ENCODE data around the gene BAG3.
A peak's percentile ranks its signal among the peaks of the same experiment; 100 is the strongest.
"Not testable (repeated sequence)": the region's sequence is repeated elsewhere in the genome, so short reads cannot be mapped to it uniquely, and the experiment has no call there.

Gene BAG3

GRCh38 chr10:119693262-119693957, 42.2 kb downstream of the BAG3 start:
- DNase-seq (ENCODE audit: low read depth in 2 of 2), result no peak

GRCh38 chr10:119694608-119695007, 43.4 kb downstream of the BAG3 start:
- DNase-seq (ENCODE audit: low read depth in 2 of 2), result no peak

- DNase-seq (ENCODE audit: low read depth in 2 of 2), result no peak
Observed at GRCh38 chr10:119700321-119700954, 49.3 kb downstream of the BAG3 start.

GRCh38 chr10:119701861-119702260, 50.7 kb downstream of the BAG3 start:
- no peak for DNase-seq (ENCODE audit: low read depth in 2 of 2)

- no peak for DNase-seq (ENCODE audit: low read depth in 2 of 2)
Observed at GRCh38 chr10:119702583-119702982, 51.4 kb downstream of the BAG3 start.

GRCh38 chr10:119703903-119704508, 52.8 kb downstream of the BAG3 start:
- no peak for DNase-seq (ENCODE audit: low read depth in 2 of 2)

GRCh38 chr10:119705434-119705831, 54.3 kb downstream of the BAG3 start:
- DNase-seq (ENCODE audit: low read depth in 2 of 2), result no peak

GRCh38 chr10:119706521-119707278, 55.5 kb downstream of the BAG3 start:
- DNase-seq (ENCODE audit: low read depth in 2 of 2), result no peak

GRCh38 chr10:119707331-119707730, 56.2 kb downstream of the BAG3 start:
- not testable (repeated sequence) for DNase-seq (ENCODE audit: low read depth in 2 of 2)

- not testable (repeated sequence) for DNase-seq (ENCODE audit: low read depth in 2 of 2)
Observed at GRCh38 chr10:119710935-119711334, 59.8 kb downstream of the BAG3 start.

- DNase-seq (ENCODE audit: low read depth in 2 of 2), result no peak
Observed at GRCh38 chr10:119713744-119714483, 62.7 kb downstream of the BAG3 start.

GRCh38 chr10:119714484-119714816, 63.3 kb downstream of the BAG3 start:
- DNase-seq (ENCODE audit: low read depth in 2 of 2), result no peak

- DNase-seq (ENCODE audit: low read depth in 2 of 2), result no peak
Observed at GRCh38 chr10:119715628-119716505, 64.7 kb downstream of the BAG3 start.

GRCh38 chr10:119723161-119723560, 72.0 kb downstream of the BAG3 start:
- DNase-seq (ENCODE audit: low read depth in 2 of 2), result no peak

GRCh38 chr10:119723624-119724023, 72.4 kb downstream of the BAG3 start:
- no peak for DNase-seq (ENCODE audit: low read depth in 2 of 2)

GRCh38 chr10:119724593-119725516, 73.7 kb downstream of the BAG3 start:
- no peak for DNase-seq (ENCODE audit: low read depth in 2 of 2)

- no peak for DNase-seq (ENCODE audit: low read depth in 2 of 2)
Observed at GRCh38 chr10:119725517-119725827, 74.3 kb downstream of the BAG3 start.

GRCh38 chr10:119725828-119726675, 74.9 kb downstream of the BAG3 start, which contains the start of gene INPP5F:
INPP5F (plus strand) TSS chr10:119726050; CDS start chr10:119726263, 213 bp downstream.
- peak; percentile 98 to 99 for DNase-seq (ENCODE audit: low read depth in 2 of 2)

Measured in stimulated activated CD8-positive, alpha-beta memory T cell treated with anti-CD3 and anti-CD28 coated beads, Interleukin-15, amount 100 ng/mL, for 4 hours (primary cell).